GM23338 (cell line): ENCODE data around the gene ADA.

ENCODE experiments used
- CREB1 ChIP-seq: fragments of 250-450 bp; sonication (Bioruptor Pico); IDR thresholded peaks from 2 replicates; pipeline ENCODE4 v1.5.0; 2020; ENCODE audit warnings: low read depth, mild to moderate bottlenecking, moderate library complexity
- CTCF ChIP-seq, 2 experiments: fragments of 200-600 bp in 1 of 2; sonication (generic) in 1 of 2; conservative IDR thresholded peaks; 2 replicates each; pipeline versions ENCODE4 v1.5.1 to v1.6.1; 2016 to 2017; ENCODE audit warnings: antibody characterized with exemption in 2 of 2, low read depth in 2 of 2, mild to moderate bottlenecking in 2 of 2, moderate library complexity in 1 of 2
- ETS1 ChIP-seq: IDR thresholded peaks from 2 replicates; pipeline ENCODE4 v1.6.1; 2016; ENCODE audit warnings: antibody characterized with exemption
- EZH2 ChIP-seq: fragments of 200-600 bp; sonication (generic); IDR thresholded peaks from one replicate; pipeline ENCODE4 v1.8.0; 2017; ENCODE audit warnings: antibody characterized with exemption, mild to moderate bottlenecking, low read depth; ENCODE audit not compliant: unreplicated experiment
- EZH2phosphoT487 ChIP-seq: fragments of 200-600 bp; sonication (generic); IDR thresholded peaks from one replicate; pipeline ENCODE4 v1.8.1; 2018; ENCODE audit warnings: antibody characterized with exemption; ENCODE audit not compliant: unreplicated experiment
- JUNB ChIP-seq: IDR thresholded peaks from one replicate; pipeline ENCODE4 v1.6.1; 2016; ENCODE audit warnings: antibody characterized with exemption; ENCODE audit not compliant: unreplicated experiment
- NANOG ChIP-seq: IDR thresholded peaks from 2 replicates; pipeline ENCODE4 v1.6.1; 2016; ENCODE audit warnings: antibody characterized with exemption, borderline replicate concordance
- POLR2AphosphoS5 ChIP-seq: IDR thresholded peaks from 2 replicates; pipeline ENCODE4 v1.6.1; 2016; ENCODE audit warnings: antibody characterized with exemption, low read depth
- REST ChIP-seq: IDR thresholded peaks from one replicate; pipeline ENCODE4 v1.6.1; 2018; ENCODE audit warnings: antibody characterized with exemption; ENCODE audit not compliant: unreplicated experiment
- STAT1 ChIP-seq: IDR thresholded peaks from one replicate; pipeline ENCODE4 v1.6.1; 2016; ENCODE audit warnings: antibody characterized with exemption; ENCODE audit not compliant: unreplicated experiment
- ZNF114 ChIP-seq: fragments of 250-450 bp; sonication (Bioruptor Pico); IDR thresholded peaks from 2 replicates; pipeline ENCODE4 v1.5.0; 2020; ENCODE audit warnings: mild to moderate bottlenecking, moderate library complexity
- ZNF331 ChIP-seq: fragments of 250-450 bp; sonication (Bioruptor Pico); IDR thresholded peaks from 2 replicates; pipeline ENCODE4 v1.5.0; 2020; ENCODE audit warnings: low read depth, mild to moderate bottlenecking, moderate library complexity
- ZNF462 ChIP-seq: fragments of 250-450 bp; sonication (Bioruptor Pico); IDR thresholded peaks from 2 replicates; pipeline ENCODE4 v1.5.0; 2020; ENCODE audit warnings: mild to moderate bottlenecking, moderate library complexity

GRCh38 chr20:44683263-44684046 lies 32.0 kb upstream of the ADA start:
- TF ChIP-seq EZH2 (no peak), CTCF (conservative IDR thresholded peaks at IDR 0.05; ENCODE audit: low read depth in 2 of 2) (peak; percentile 73 to 86), JUNB (no peak), POLR2AphosphoS5 (no peak), EZH2phosphoT487 (no peak), CREB1 (CRISPR knock-in tag) (no peak), STAT1 (no peak), REST (no peak), ZNF114 (CRISPR knock-in tag) (no peak), ZNF331 (CRISPR knock-in tag) (no peak), NANOG (no peak), ETS1 (no peak), ZNF462 (CRISPR knock-in tag) (no peak)
